ENCODE data around the gene STPG1.

The STPG1 gene

GRCh38 chr1:24341260-24341659, 72.3 kb downstream of the STPG1 start:
- DNase-seq (ENCODE audit: low read depth in 2 of 2): no peak

- no peak for DNase-seq (ENCODE audit: low read depth in 2 of 2)
Observed at GRCh38 chr1:24340770-24341169, 72.8 kb downstream of the STPG1 start.

GRCh38 chr1:24339996-24340395, 73.6 kb downstream of the STPG1 start:
- DNase-seq (ENCODE audit: low read depth in 2 of 2): no peak

- no peak for DNase-seq (ENCODE audit: low read depth in 2 of 2)
Observed at GRCh38 chr1:24338447-24338846, 75.1 kb downstream of the STPG1 start.

- DNase-seq (ENCODE audit: low read depth in 2 of 2): no peak
Observed at GRCh38 chr1:24337455-24337854, 76.1 kb downstream of the STPG1 start.

GRCh38 chr1:24336075-24336474, 77.5 kb downstream of the STPG1 start:
- no peak for DNase-seq (ENCODE audit: low read depth in 2 of 2)

GRCh38 chr1:24331961-24332673, 81.5 kb downstream of the STPG1 start:
- no peak for DNase-seq (ENCODE audit: low read depth in 2 of 2)

GRCh38 chr1:24329797-24330543, 83.6 kb downstream of the STPG1 start:
- no peak for DNase-seq (ENCODE audit: low read depth in 2 of 2)

- DNase-seq (ENCODE audit: low read depth in 2 of 2): no peak
Observed at GRCh38 chr1:24329331-24329730, 84.3 kb downstream of the STPG1 start.

- no peak for DNase-seq (ENCODE audit: low read depth in 2 of 2)
Observed at GRCh38 chr1:24327891-24328290, 85.7 kb downstream of the STPG1 start.

- no peak for DNase-seq (ENCODE audit: low read depth in 2 of 2)
Observed at GRCh38 chr1:24327486-24327885, 86.1 kb downstream of the STPG1 start.

GRCh38 chr1:24325587-24326449, 87.8 kb downstream of the STPG1 start:
- DNase-seq (ENCODE audit: low read depth in 2 of 2): no peak

GRCh38 chr1:24324903-24325302, 88.7 kb downstream of the STPG1 start:
- no peak for DNase-seq (ENCODE audit: low read depth in 2 of 2)

GRCh38 chr1:24323281-24323680, 90.3 kb downstream of the STPG1 start:
- DNase-seq (ENCODE audit: low read depth in 2 of 2): no peak

GRCh38 chr1:24322470-24323177, 91.0 kb downstream of the STPG1 start:
- no peak for DNase-seq (ENCODE audit: low read depth in 2 of 2)

- DNase-seq (ENCODE audit: low read depth in 2 of 2): peak; percentile 16 to 27
Observed at GRCh38 chr1:24321697-24322469, 91.7 kb downstream of the STPG1 start.

- DNase-seq (ENCODE audit: low read depth in 2 of 2): no peak
Observed at GRCh38 chr1:24321126-24321525, 92.5 kb downstream of the STPG1 start.

GRCh38 chr1:24319962-24320361, 93.6 kb downstream of the STPG1 start:
- no peak for DNase-seq (ENCODE audit: low read depth in 2 of 2)

- no peak for DNase-seq (ENCODE audit: low read depth in 2 of 2)
Observed at GRCh38 chr1:24319312-24319863, 94.2 kb downstream of the STPG1 start, which contains the start of gene GRHL3. Gene GRHL3, plus strand, starts transcription at chr1:24319357. Its CDS starts 195 bp downstream, at chr1:24319552.

GRCh38 chr1:24318615-24319311, 94.8 kb downstream of the STPG1 start:
- DNase-seq (ENCODE audit: low read depth in 2 of 2): no peak

Data from activated CD8-positive, alpha-beta memory T cell treated with anti-CD3 and anti-CD28 coated beads for 4 hours (primary cell).